Measurements from ENCODE around the gene MBD5.

- no peak for TF ChIP-seq CTCF (IDR thresholded peaks at IDR 0.05)
- TF ChIP-seq POLR2AphosphoS5 (IDR thresholded peaks at IDR 0.05) = no peak
Measured at GRCh38 chr2:148273158-148273691, 252.3 kb downstream of the MBD5 start.
